Uterus (tissue), 4 donors: ENCODE measurements around the gene SPDEF. TPM values are rescaled to one million over a fixed set of nuclear protein-coding genes. Genes with fewer than 3 reads are reported as not detected.

Source experiments
- DNase-seq, 2 donors: peaks; one replicate each; pipeline ENCODE4 v3.0.0-alpha.2; 2019 to 2020
- H3K27ac ChIP-seq, 2 donors: fragments of 200-600 bp; sonication (generic); 1 replicate in 1 of 2; 2 replicates in 1 of 2; pipeline ENCODE4 v1.5.1; 2016 to 2018
- H3K27me3 ChIP-seq, 2 donors: fragments of 200-600 bp; sonication (generic); one replicate each; pipeline ENCODE4 v1.5.1; 2018 to 2019; ENCODE audit warnings: control low read depth in 1 of 2
- H3K36me3 ChIP-seq, 2 donors: fragments of 200-600 bp; sonication (generic); one replicate each; pipeline ENCODE4 v1.5.1; 2019; ENCODE audit warnings: control low read depth in 1 of 2
- H3K4me1 ChIP-seq, 2 donors: fragments of 200-600 bp; sonication (generic); one replicate each; pipeline ENCODE4 v1.5.1; 2018 to 2019; ENCODE audit warnings: control low read depth in 1 of 2
- H3K4me3 ChIP-seq, 2 donors: fragments of 200-600 bp; sonication (generic); 1 replicate in 1 of 2; 2 replicates in 1 of 2; pipeline ENCODE4 v1.5.1; 2018 to 2019; ENCODE audit warnings: mild to moderate bottlenecking in 1 of 2
- H3K9me3 ChIP-seq, 2 donors: fragments of 200-600 bp; sonication (generic); one replicate each; pipeline ENCODE4 v1.5.1; 2019; ENCODE audit warnings: control low read depth in 1 of 2
- CTCF ChIP-seq, 4 experiments: fragments of 200-600 bp in 2 of 4; fragments of 450-650 bp in 2 of 4; sonication (generic) in 2 of 4; IDR thresholded peaks; one replicate each; pipeline ENCODE4 v1.5.1; 2016 to 2019; ENCODE audit warnings: antibody characterized with exemption in 4 of 4, mild to moderate bottlenecking in 2 of 4, moderate library complexity in 1 of 4
- POLR2A ChIP-seq, 2 donors: fragments of 450-650 bp; IDR thresholded peaks; one replicate each; pipeline ENCODE4 v1.6.1; 2016; ENCODE audit warnings: antibody characterized with exemption in 2 of 2, mild to moderate bottlenecking in 1 of 2, moderate library complexity in 1 of 2
- intact Hi-C: fragments of 100-400 bp; cut with DNase I; formaldehyde crosslinking; loops from one replicate; pipeline ENCODE4 v1.15.1; 2023; ENCODE audit warnings: low total_unique reads
- total RNA-seq, 4 donors: library from RNA; depleted of rRNA in 3 of 4; stranded (reverse); fragments of >200 nt in 3 of 4; gene quantifications; one replicate each; pipeline versions ENCODE4 v1.1.0 to v1.2.4, GENCODE V29; 2014 to 2023
- donor health status: DM: yes; HTN: yes; CAD: no.

The SPDEF gene
- total RNA-seq, 4 donors from 2014 or later = 0.52 to 1.5 TPM; not detected in 2

- Histone ChIP-seq H3K36me3 (no peaks in the 10 kb centered on the region), H3K27me3 (no peaks in the 10 kb centered on the region), H3K9me3 (no peaks in the 10 kb centered on the region), H3K4me1 (no peaks in the 10 kb centered on the region), H3K27ac (no peak overlapping the region), H3K4me3 (no peak overlapping the region)
- TF ChIP-seq CTCF (IDR thresholded peaks at IDR 0.05) = no peak
- TF ChIP-seq POLR2A (IDR thresholded peaks at IDR 0.05) = no peak
- intact Hi-C loops = no loop called here
- no peak for DNase-seq
These were observed 34.5 kb downstream of the SPDEF start for GRCh38 chr6:34521463-34522285.

GRCh38 chr6:34520645-34521462, 35.3 kb downstream of the SPDEF start:
- Histone ChIP-seq H3K4me1 (no peaks in the 10 kb centered on the region), H3K36me3 (no peaks in the 10 kb centered on the region), H3K4me3 (no peak overlapping the region), H3K27me3 (no peaks in the 10 kb centered on the region), H3K9me3 (no peaks in the 10 kb centered on the region), H3K27ac (no peak overlapping the region)
- DNase-seq = no peak
- no peak for TF ChIP-seq CTCF (IDR thresholded peaks at IDR 0.05)
- no peak for TF ChIP-seq POLR2A (IDR thresholded peaks at IDR 0.05)
- intact Hi-C loops = no loop called here

- Histone ChIP-seq H3K36me3 (no peaks in the 10 kb centered on the region), H3K4me1 (no peaks in the 10 kb centered on the region), H3K9me3 (no peaks in the 10 kb centered on the region), H3K27me3 (no peaks in the 10 kb centered on the region), H3K4me3 (no peak overlapping the region), H3K27ac (no peak overlapping the region)
- TF ChIP-seq POLR2A (IDR thresholded peaks at IDR 0.05) (no peak), CTCF (IDR thresholded peaks at IDR 0.05) (no peak)
- intact Hi-C loops = no loop called here
- DNase-seq = no peak
These were observed 36.0 kb downstream of the SPDEF start for GRCh38 chr6:34519971-34520644.

GRCh38 chr6:34518669-34519365, 37.3 kb downstream of the SPDEF start:
- DNase-seq = no peak
- Histone ChIP-seq H3K4me3 (no peak overlapping the region), H3K27me3 (no peaks in the 10 kb centered on the region), H3K27ac (no peak overlapping the region), H3K9me3 (no peaks in the 10 kb centered on the region), H3K36me3 (no peaks in the 10 kb centered on the region), H3K4me1 (no peaks in the 10 kb centered on the region)
- TF ChIP-seq POLR2A (IDR thresholded peaks at IDR 0.05) = no peak
- intact Hi-C loops = no loop called here

GRCh38 chr6:34517966-34518365, 38.2 kb downstream of the SPDEF start:
- Histone ChIP-seq H3K4me1 (no peaks in the 10 kb centered on the region), H3K27ac (no peak overlapping the region), H3K27me3 (no peaks in the 10 kb centered on the region), H3K9me3 (no peaks in the 10 kb centered on the region), H3K36me3 (no peaks in the 10 kb centered on the region), H3K4me3 (no peak overlapping the region)
- DNase-seq = no peak
- TF ChIP-seq CTCF (IDR thresholded peaks at IDR 0.05) = no peak
- no peak for TF ChIP-seq POLR2A (IDR thresholded peaks at IDR 0.05)
- intact Hi-C loops = no loop called here
